Small intestine (tissue), 16 donors: Measurements from ENCODE around the gene PNP. TPM values are rescaled to one million over a fixed set of nuclear protein-coding genes. Genes with fewer than 3 reads are reported as not detected.

Experiments used
- DNase-seq, 2 donors: peaks; one replicate each; pipeline versions ENCODE4 v3.0.0 to v3.0.0-alpha.2; 2013
- FAIRE-seq: peaks from 2 replicates; lab custom pipeline; 2012; peaks lifted over from hg19 to GRCh38; lab: Jason Lieb, UNC
- H3K27ac ChIP-seq, 3 donors: one replicate each; pipeline ENCODE4 v1.5.1; 2013; ENCODE audit warnings: low read length in 2 of 3, mild to moderate bottlenecking in 2 of 3, control low read depth in 1 of 3, inconsistent platforms in 1 of 3, low read depth in 1 of 3, moderate library complexity in 1 of 3
- H3K27me3 ChIP-seq, 3 donors: one replicate each; pipeline ENCODE4 v1.6.1; 2013; ENCODE audit warnings: low read length in 3 of 3, inconsistent platforms in 1 of 3; ENCODE audit not compliant: control insufficient read depth in 3 of 3, insufficient read depth in 3 of 3
- H3K36me3 ChIP-seq, 3 donors: one replicate each; pipeline ENCODE4 v1.6.1; 2013; ENCODE audit warnings: low read length in 3 of 3, inconsistent platforms in 1 of 3, low read depth in 1 of 3, mild to moderate bottlenecking in 1 of 3, moderate library complexity in 1 of 3; ENCODE audit not compliant: control insufficient read depth in 3 of 3, insufficient read depth in 2 of 3
- H3K4me1 ChIP-seq, 3 donors: one replicate each; pipeline ENCODE4 v1.6.1; 2013; ENCODE audit warnings: low read length in 2 of 3, inconsistent platforms in 1 of 3, low read depth in 1 of 3, mild to moderate bottlenecking in 1 of 3, moderate library complexity in 1 of 3; ENCODE audit not compliant: control insufficient read depth in 3 of 3, insufficient read depth in 2 of 3
- H3K4me3 ChIP-seq, 3 donors: one replicate each; pipeline ENCODE4 v1.5.1; 2013; ENCODE audit warnings: low read length in 3 of 3, control low read depth in 1 of 3, inconsistent platforms in 1 of 3, low read depth in 1 of 3, mild to moderate bottlenecking in 1 of 3, moderate library complexity in 1 of 3
- H3K9me3 ChIP-seq, 2 donors: one replicate each; pipeline ENCODE4 v1.6.1; 2013; ENCODE audit warnings: low read depth in 1 of 2, low read length in 1 of 2; ENCODE audit not compliant: control insufficient read depth in 2 of 2, insufficient read depth in 1 of 2
- WGBS, 3 donors: extraction: QIAGEN DNeasy Blood & Tissue Kit; methylation state at CpG; one replicate each; pipeline ENCODE4 v1.1.7; 2013; 5-methylcytosine and 5-hydroxymethylcytosine counted together
- long read RNA-seq, 10 donors: transcript quantifications; one replicate each; lab custom pipeline, GENCODE V29; 2026
- polyA plus RNA-seq, 4 donors: library from polyadenylated mRNA; stranded (reverse) in 3 of 4; unstranded in 1 of 4; fragments of 200-250 nt in 3 of 4; fragments of 120-200 nt in 1 of 4; gene quantifications; one replicate each; pipeline versions ENCODE4 v1.2.1 to v1.2.3, GENCODE V29; 2013
- donor health status: healthy with polysubstance abuse.
- donor health status: control.
- donor health status: control.
- donor health status: Bipolar disorder and iron deficiency.
- donor health status: healthy.

The PNP gene
- 100 to 1,000 TPM; 168 to 353 (median 202) TPM for polyA plus RNA-seq
- long read RNA-seq, donor 1: 0 reads
- long read RNA-seq, donor 2, transcript PNP-201 (6 exons, 1,509 nt): major isoform, 13 of 19 reads
- long read RNA-seq, donor 2, transcript PNP-207 (2 exons, 2,573 nt): minor isoform, 5 of 19 reads
- long read RNA-seq, donor 2, partial matches to known transcripts: 0 of 19 reads
- long read RNA-seq, donor 2, other reads (novel, unspliced or antisense): 0 of 19 reads
- long read RNA-seq, donor 3, transcript PNP-201 (6 exons, 1,509 nt): major isoform, 10 of 19 reads
- long read RNA-seq, donor 3, transcript PNP-207 (2 exons, 2,573 nt): minor isoform, 8 of 19 reads
- long read RNA-seq, donor 3, partial matches to known transcripts: 0 of 19 reads
- long read RNA-seq, donor 3, other reads (novel, unspliced or antisense): 0 of 19 reads
- long read RNA-seq, donor 4: 0 reads
- long read RNA-seq, donor 5, transcript PNP-207 (2 exons, 2,573 nt): major isoform, 5 of 6 reads
- long read RNA-seq, donor 5, partial matches to known transcripts: 0 of 6 reads
- long read RNA-seq, donor 5, other reads (novel, unspliced or antisense): 0 of 6 reads
- long read RNA-seq, donor 6, transcript PNP-201 (6 exons, 1,509 nt): major isoform, 19 of 32 reads
- long read RNA-seq, donor 6, transcript PNP-207 (2 exons, 2,573 nt): minor isoform, 12 of 32 reads
- long read RNA-seq, donor 6, partial matches to known transcripts: 0 of 32 reads
- long read RNA-seq, donor 6, other reads (novel, unspliced or antisense): 0 of 32 reads
- long read RNA-seq, donor 7: 0 reads
- long read RNA-seq, donor 8: 0 reads
- long read RNA-seq, donor 9, partial matches to known transcripts: 0 of 3 reads
- long read RNA-seq, donor 9, other reads (novel, unspliced or antisense): 0 of 3 reads
- long read RNA-seq, donor 10, transcript PNP-207 (2 exons, 2,573 nt): minor isoform, 5 of 16 reads
- long read RNA-seq, donor 10, transcript PNP-201 (6 exons, 1,509 nt): major isoform, 9 of 16 reads
- long read RNA-seq, donor 10, partial matches to known transcripts: 0 of 16 reads
- long read RNA-seq, donor 10, other reads (novel, unspliced or antisense): 0 of 16 reads

GRCh38 chr14:20469242-20469889 lies at the start of gene PNP:
Gene PNP, plus strand, starts transcription at chr14:20469406. Its CDS starts 119 bp downstream, at chr14:20469525.
- peak; percentile 96 to 98 for DNase-seq
- Histone ChIP-seq H3K36me3 (peaks cover 5 to 11% (median 5%) of the 10 kb centered on the region in 3 donors), H3K27ac (peak within 1 kb of the TSS; percentile 85 to 98 (median 88)), H3K27me3 (no peaks in the 10 kb centered on the region), H3K9me3 (no peaks in the 10 kb centered on the region), H3K4me1 (peaks cover 5 to 38% (median 14%) of the 10 kb centered on the region in 3 donors), H3K4me3 (peak within 1 kb of the TSS; percentile 72 to 98 (median 88))
- FAIRE-seq: no peak
- WGBS, 3 donors: 0% methylated on average over 40 of the region's 40 CpGs

- H3K36me3 ChIP-seq: no peaks in the 10 kb centered on the region
- H3K4me3 ChIP-seq: no peak overlapping the region
- WGBS, 3 donors: 23 to 45% (median 39%) methylated on average over 1 of the region's 1 CpG
- FAIRE-seq: no peak
- no peaks in the 10 kb centered on the region for H3K9me3 ChIP-seq
- peaks cover 5 to 53% (median 8%) of the 10 kb centered on the region in 3 donors for H3K4me1 ChIP-seq
- peak; percentile 71 to 73 for DNase-seq
- H3K27ac ChIP-seq: peak overlapping the region; percentile 71 to 92 (median 82)
- no peaks in the 10 kb centered on the region for H3K27me3 ChIP-seq
Measured at GRCh38 chr14:20419419-20419818, 49.8 kb upstream of the PNP start.

- no peak for DNase-seq
- FAIRE-seq: no peak
- no peaks in the 10 kb centered on the region for H3K27me3 ChIP-seq
- H3K4me1 ChIP-seq: peaks cover 5 to 47% (median 8%) of the 10 kb centered on the region in 3 donors
- H3K27ac ChIP-seq: no peak overlapping the region
- WGBS, 3 donors: 54 to 74% (median 72%) methylated on average over 2 of the region's 2 CpGs
- no peaks in the 10 kb centered on the region for H3K36me3 ChIP-seq
- no peak overlapping the region for H3K4me3 ChIP-seq
- H3K9me3 ChIP-seq: no peaks in the 10 kb centered on the region
Measured at GRCh38 chr14:20421267-20421666, 47.9 kb upstream of the PNP start.

DNA sequence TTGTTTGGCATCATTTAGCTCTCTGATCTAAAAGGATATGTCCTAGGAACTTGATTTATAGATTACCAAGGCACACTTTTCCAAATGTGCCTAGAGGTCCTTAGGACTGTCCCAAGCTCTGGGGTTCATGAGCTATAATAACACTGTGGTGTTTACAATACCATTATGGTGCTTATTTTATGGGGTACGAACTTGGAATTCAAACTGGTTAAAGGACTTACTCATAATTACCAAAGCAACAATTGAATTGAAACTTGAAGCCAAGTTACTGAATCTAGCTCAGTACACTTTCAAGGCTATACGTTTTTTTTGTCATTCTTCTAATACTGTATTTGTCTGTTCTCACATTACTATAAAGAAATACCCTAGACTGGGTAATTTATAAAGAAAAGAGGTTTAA lies 46.3 kb upstream of the PNP start:
- Histone ChIP-seq H3K4me1 (peaks cover 6 to 37% (median 10%) of the 10 kb centered on the region in 3 donors), H3K27me3 (no peaks in the 10 kb centered on the region), H3K4me3 (no peak overlapping the region), H3K9me3 (no peaks in the 10 kb centered on the region), H3K27ac (no peak overlapping the region), H3K36me3 (no peaks in the 10 kb centered on the region)
- 47 to 59% (median 56%) methylated on average over 2 of the region's 2 CpGs for WGBS, 3 donors
- FAIRE-seq (no peak), DNase-seq (no peak)

GRCh38 chr14:20424851-20425250 lies 44.4 kb upstream of the PNP start:
- DNase-seq: peak; percentile 35 to 64
- Histone ChIP-seq H3K27ac (peak overlapping the region in 2 of 3 donors; percentile 9 to 54), H3K27me3 (no peaks in the 10 kb centered on the region), H3K36me3 (no peaks in the 10 kb centered on the region), H3K4me1 (peaks cover 5 to 26% (median 5%) of the 10 kb centered on the region in 3 donors), H3K9me3 (no peaks in the 10 kb centered on the region), H3K4me3 (no peak overlapping the region)
- WGBS, 3 donors: 15 to 40% (median 15%) methylated on average over 2 of the region's 2 CpGs
- no peak for FAIRE-seq

DNA sequence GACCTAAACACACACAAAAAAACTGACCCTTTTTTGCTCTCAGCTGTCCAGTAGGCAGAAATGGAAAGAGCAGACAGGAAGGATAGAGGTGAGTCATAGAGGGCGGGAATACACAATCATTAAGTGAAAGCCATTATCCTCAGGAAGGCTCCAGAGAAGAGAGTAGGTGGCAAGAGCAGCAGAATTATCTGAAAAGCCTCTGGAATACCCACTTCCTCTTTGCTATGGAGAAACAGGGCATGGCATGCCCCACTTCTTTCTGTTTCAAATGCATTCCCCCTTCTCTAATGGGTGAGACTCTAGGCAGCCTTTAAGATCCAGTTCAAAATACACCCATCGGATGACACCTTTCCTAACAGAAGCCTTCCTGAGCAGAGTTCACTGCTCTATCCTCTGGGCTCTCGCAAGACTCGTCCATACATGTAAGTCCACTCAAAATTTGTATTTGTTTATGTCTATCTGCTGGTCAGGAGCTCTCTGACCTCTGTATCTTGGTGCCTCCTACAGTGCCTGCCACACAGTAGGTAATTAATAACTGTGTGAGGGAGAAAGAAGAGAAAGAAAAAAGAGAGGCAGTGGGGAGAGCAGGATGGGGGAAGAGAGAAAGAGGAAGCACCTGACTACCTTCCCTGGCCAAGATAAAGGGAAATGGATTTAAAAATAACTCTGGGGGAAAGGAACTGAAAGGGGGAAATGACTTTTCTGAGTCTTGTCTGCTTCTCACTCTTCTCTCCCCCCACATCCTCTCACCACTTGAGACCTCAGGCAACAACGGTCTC lies 41.8 kb upstream of the PNP start:
- Histone ChIP-seq H3K4me1 (peaks cover 5 to 20% (median 7%) of the 10 kb centered on the region in 3 donors), H3K27ac (peak overlapping the region; percentile 28 to 77 (median 74)), H3K4me3 (peak overlapping the region in 1 of 3 donors; percentile 2), H3K27me3 (no peaks in the 10 kb centered on the region), H3K9me3 (no peaks in the 10 kb centered on the region), H3K36me3 (no peaks in the 10 kb centered on the region)
- WGBS, 3 donors: 45 to 46% (median 46%) methylated on average over 5 of the region's 5 CpGs
- FAIRE-seq (no peak), DNase-seq (peak; percentile 76 to 83)

DNA sequence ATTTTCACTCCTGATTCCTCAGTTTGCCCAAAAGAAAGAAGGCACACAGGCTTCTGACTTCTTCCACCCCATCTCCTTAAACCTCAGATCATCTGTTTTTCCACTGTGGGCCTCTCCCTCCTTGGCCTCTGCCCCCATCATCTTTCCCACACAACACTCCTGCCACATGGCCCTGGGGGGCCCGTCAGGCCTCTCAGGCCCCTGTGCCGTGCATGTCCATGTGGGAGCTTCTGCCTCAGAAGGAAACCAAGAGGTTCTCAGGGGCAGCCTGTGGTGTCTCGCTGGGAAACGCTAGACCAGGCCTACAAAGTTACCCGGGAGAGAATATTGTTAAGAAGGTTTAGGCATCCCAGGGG lies 41.2 kb upstream of the PNP start:
- H3K27ac ChIP-seq: peak overlapping the region; percentile 28 to 77 (median 74)
- no peaks in the 10 kb centered on the region for H3K9me3 ChIP-seq
- no peak for FAIRE-seq
- no peaks in the 10 kb centered on the region for H3K27me3 ChIP-seq
- 74 to 89% (median 77%) methylated on average over 5 of the region's 5 CpGs for WGBS, 3 donors
- no peaks in the 10 kb centered on the region for H3K36me3 ChIP-seq
- H3K4me3 ChIP-seq: peak overlapping the region in 1 of 3 donors; percentile 2
- no peak for DNase-seq
- peaks cover 5 to 20% (median 7%) of the 10 kb centered on the region in 3 donors for H3K4me1 ChIP-seq
